NT2/D1 (cell line): ENCODE measurements around the gene RABEP2.

Experiments
- DNase-seq: peaks from one replicate; pipeline ENCODE4 v3.0.0-alpha.2; 2011; ENCODE audit warnings: low read depth, low spot score
- H3K27me3 ChIP-seq: 2 replicates; pipeline ENCODE4 v1.6.0; 2011; ENCODE audit warnings: mild to moderate bottlenecking; ENCODE audit not compliant: insufficient read length, insufficient read depth
- H3K36me3 ChIP-seq: 2 replicates; pipeline ENCODE4 v1.6.1; 2011; ENCODE audit warnings: mild to moderate bottlenecking, low read length, mixed read lengths; ENCODE audit not compliant: insufficient read depth, insufficient read length
- H3K4me1 ChIP-seq: 2 replicates; pipeline ENCODE4 v1.5.1; 2011; ENCODE audit not compliant: insufficient read depth, insufficient read length
- H3K4me3 ChIP-seq: 2 replicates; pipeline ENCODE4 v1.5.1; 2011; ENCODE audit warnings: low read depth; ENCODE audit not compliant: insufficient read length
- H3K9ac ChIP-seq: 2 replicates; pipeline ENCODE4 v1.6.0; 2011; ENCODE audit warnings: low read depth; ENCODE audit not compliant: insufficient read length
- H3K9me3 ChIP-seq: 2 replicates; pipeline ENCODE4 v1.5.1; 2011; ENCODE audit warnings: mild to moderate bottlenecking, low read length; ENCODE audit not compliant: insufficient read depth
- SUZ12 ChIP-seq: IDR thresholded peaks from 2 replicates; pipeline ENCODE4 v1.6.1; 2011; ENCODE audit not compliant: insufficient read length, insufficient read depth; ENCODE audit errors: extremely low read depth
- YY1 ChIP-seq: IDR thresholded peaks from 2 replicates; pipeline ENCODE4 v1.6.1; 2011; ENCODE audit not compliant: insufficient read length, insufficient read depth
- ZNF274 ChIP-seq: IDR thresholded peaks from 2 replicates; pipeline ENCODE4 v1.6.1; 2011; ENCODE audit warnings: mild to moderate bottlenecking, low read depth, low read length

RABEP2 gene

GRCh38 chr16:28938721-28939120 is 13.7 kb upstream of the RABEP2 start:
- H3K36me3 ChIP-seq = no peaks in the 10 kb centered on the region
- peaks cover 4% of the 10 kb centered on the region for H3K4me1 ChIP-seq
- H3K9me3 ChIP-seq = no peaks in the 10 kb centered on the region
- H3K4me3 ChIP-seq = no peak overlapping the region
- no peak overlapping the region for H3K9ac ChIP-seq
- TF ChIP-seq YY1 (no peak), SUZ12 (no peak), ZNF274 (no peak)
- H3K27me3 ChIP-seq = no peaks in the 10 kb centered on the region
- DNase-seq = no peak

- Histone ChIP-seq H3K4me1 (peaks cover 6% of the 10 kb centered on the region), H3K36me3 (no peaks in the 10 kb centered on the region), H3K9ac (no peak overlapping the region), H3K9me3 (no peaks in the 10 kb centered on the region), H3K4me3 (no peak overlapping the region), H3K27me3 (no peaks in the 10 kb centered on the region)
- TF ChIP-seq ZNF274 = no peak
- no peak for TF ChIP-seq SUZ12
- no peak for TF ChIP-seq YY1
- DNase-seq = no peak
Observed at GRCh38 chr16:28937222-28937876, 12.3 kb upstream of the RABEP2 start.

- DNase-seq = no peak
- Histone ChIP-seq H3K4me3 (no peak overlapping the region), H3K9ac (no peak overlapping the region), H3K9me3 (no peaks in the 10 kb centered on the region), H3K27me3 (no peaks in the 10 kb centered on the region), H3K4me1 (peaks cover 6% of the 10 kb centered on the region), H3K36me3 (no peaks in the 10 kb centered on the region)
- TF ChIP-seq SUZ12 (no peak), YY1 (no peak), ZNF274 (no peak)
Observed at GRCh38 chr16:28936784-28937155, 11.7 kb upstream of the RABEP2 start.

GRCh38 chr16:28935924-28936783 is 11.1 kb upstream of the RABEP2 start:
- TF ChIP-seq YY1 (no peak), ZNF274 (no peak), SUZ12 (no peak)
- Histone ChIP-seq H3K4me1 (peaks cover 6% of the 10 kb centered on the region), H3K9ac (peak overlapping the region; percentile 42), H3K36me3 (no peaks in the 10 kb centered on the region), H3K4me3 (no peak overlapping the region), H3K27me3 (no peaks in the 10 kb centered on the region), H3K9me3 (no peaks in the 10 kb centered on the region)
- DNase-seq = peak; percentile 66

- Histone ChIP-seq H3K36me3 (no peaks in the 10 kb centered on the region), H3K9me3 (no peaks in the 10 kb centered on the region), H3K4me1 (peaks cover 6% of the 10 kb centered on the region), H3K27me3 (no peaks in the 10 kb centered on the region), H3K9ac (no peak overlapping the region), H3K4me3 (no peak overlapping the region)
- TF ChIP-seq SUZ12 = no peak
- no peak for TF ChIP-seq ZNF274
- TF ChIP-seq YY1 = no peak
- no peak for DNase-seq
Observed at GRCh38 chr16:28935346-28935745, 10.3 kb upstream of the RABEP2 start.

- H3K4me3 ChIP-seq = no peak overlapping the region
- no peaks in the 10 kb centered on the region for H3K9me3 ChIP-seq
- H3K9ac ChIP-seq = no peak overlapping the region
- TF ChIP-seq SUZ12 (no peak), ZNF274 (no peak), YY1 (no peak)
- H3K36me3 ChIP-seq = no peaks in the 10 kb centered on the region
- H3K4me1 ChIP-seq = peaks cover 6% of the 10 kb centered on the region
- H3K27me3 ChIP-seq = no peaks in the 10 kb centered on the region
- DNase-seq = no peak
Observed at GRCh38 chr16:28933171-28933570, 8.1 kb upstream of the RABEP2 start.
